HepG2 (cell line): ENCODE measurements around the gene OR2J1. TPM values are rescaled to one million over a fixed set of nuclear protein-coding genes. Genes with fewer than 3 reads are reported as not detected.
"Not testable (repeated sequence)": the region's sequence is repeated elsewhere in the genome, so short reads cannot be mapped to it uniquely, and the experiment has no call there.

Source experiments
- ATAC-seq: fragments of 200-7000 bp; cut with Tn5 transposase; 3 replicates; pipeline ENCODE4 v1.9.1; 2020; ENCODE audit warnings: mild to moderate bottlenecking, moderate library complexity
- BruUV-seq: library from RNA; stranded (reverse); fragments of 400-500 nt; replicated peaks from 2 replicates; lab custom pipeline; 2021; lab: Mats Ljungman, UMichigan
- CTCF ChIA-PET: fragments of 300-600 bp; formaldehyde crosslinking; extraction: SDS; loops from one replicate; lab custom pipeline; 2021; ENCODE audit warnings: low total read pairs, inconsistent platforms, low intra/inter-chr PET ratio; lab: Yijun Ruan, JAX
- POLR2A ChIA-PET: fragments of 350-600 bp; sonication (Branson Sonifier 250); formaldehyde crosslinking; loops from one replicate; lab custom pipeline; 2020; ENCODE audit warnings: antibody characterized with exemption, inconsistent platforms; lab: Yijun Ruan, JAX
- DNase-seq: peaks from one replicate; pipeline ENCODE4 v3.0.0-alpha.2; 2015; ENCODE audit warnings: low spot score
- FAIRE-seq: peaks from 3 replicates; lab custom pipeline; 2011; peaks lifted over from hg19 to GRCh38; lab: Jason Lieb, UNC
- H2AFZ ChIP-seq: one replicate; pipeline ENCODE4 v1.6.1; 2011; ENCODE audit warnings: low read length, inconsistent platforms
- H3K27ac ChIP-seq: fragments of 300-600 bp; 3 replicates; pipeline ENCODE4 v1.8.0; 2011; ENCODE audit warnings: mixed run types, mild to moderate bottlenecking, mixed read lengths, low read length, inconsistent platforms; ENCODE audit not compliant: insufficient read depth; ENCODE audit errors: extremely low read length
- H3K27me3 ChIP-seq, 2 experiments: fragments of 200-600 bp in 1 of 2; 2 replicates in 1 of 2; 3 replicates in 1 of 2; pipeline versions ENCODE4 v1.6.0 to v1.8.0; 2011; ENCODE audit warnings: low read length in 2 of 2, mild to moderate bottlenecking in 2 of 2, moderate library complexity in 2 of 2, inconsistent platforms in 1 of 2; ENCODE audit not compliant: insufficient read depth in 2 of 2, control insufficient read depth in 1 of 2
- H3K36me3 ChIP-seq, 2 experiments: fragments of 200-600 bp in 1 of 2; replicated peaks in 1 of 2; 2 replicates in 1 of 2; 3 replicates in 1 of 2; pipeline versions ENCODE4 v1.5.1 to v1.8.0; 2011; ENCODE audit warnings: low read length in 2 of 2, inconsistent platforms in 1 of 2; ENCODE audit not compliant: insufficient read depth in 2 of 2, control insufficient read depth in 1 of 2
- H3K4me1 ChIP-seq: 2 replicates; pipeline ENCODE4 v1.5.1; 2012; ENCODE audit warnings: low read length, inconsistent platforms; ENCODE audit not compliant: insufficient read depth
- H3K4me2 ChIP-seq: 2 replicates; pipeline ENCODE4 v1.6.0; 2011; ENCODE audit warnings: low read depth, low read length, inconsistent platforms
- H3K4me3 ChIP-seq, 3 experiments: fragments of 200-600 bp in 1 of 3; sonication (generic), shearing (Covaris generic) in 1 of 3; replicated peaks in 1 of 3; 2 replicates each; pipeline ENCODE4 v1.5.1; 2011 to 2016; ENCODE audit warnings: low read length in 3 of 3, inconsistent platforms in 2 of 3, low read depth in 2 of 3, mild to moderate bottlenecking in 2 of 3, control low read depth in 1 of 3, mixed read lengths in 1 of 3; ENCODE audit not compliant: insufficient read depth in 1 of 3
- H3K79me2 ChIP-seq: one replicate; pipeline ENCODE4 v1.6.1; 2011; ENCODE audit warnings: low read length, inconsistent platforms; ENCODE audit not compliant: insufficient read depth
- H3K9ac ChIP-seq: 2 replicates; pipeline ENCODE4 v1.6.0; 2011; ENCODE audit warnings: mild to moderate bottlenecking, low read depth, low read length, inconsistent platforms; ENCODE audit not compliant: insufficient read depth
- H3K9me3 ChIP-seq: 2 replicates; pipeline ENCODE4 v1.5.1; 2012; ENCODE audit warnings: mild to moderate bottlenecking, low read length
- H4K20me1 ChIP-seq: 2 replicates; pipeline ENCODE4 v1.6.0; 2011; ENCODE audit warnings: inconsistent platforms, mild to moderate bottlenecking, low read length, moderate library complexity; ENCODE audit not compliant: insufficient read depth
- KLF13 ChIP-seq: sonication (generic); formaldehyde crosslinking; IDR thresholded peaks from 2 replicates; pipeline ENCODE4 v1.4.0; 2020; ENCODE audit warnings: mild to moderate bottlenecking, missing genetic modification reagents
- MED8 ChIP-seq: sonication (generic); formaldehyde crosslinking; IDR thresholded peaks from 2 replicates; pipeline ENCODE4 v1.8.1; 2023; ENCODE audit warnings: mild to moderate bottlenecking, missing genetic modification reagents; ENCODE audit not compliant: insufficient replicate concordance
- WGBS: methylation state at CpG from one replicate; pipeline ENCODE4 v1.1.6; 2017; ENCODE audit warnings: low lambda C conversion rate; 5-methylcytosine and 5-hydroxymethylcytosine counted together
- in situ Hi-C: cut with HindIII; loops from 2 replicates; pipeline ENCODE4 v1.10.0; 2017; ENCODE audit warnings: low pct_unique_long_range_greater_than_20kb; ENCODE audit not compliant: extremely low pct_ligation_motif_present
- intact Hi-C: fragments of 100-400 bp; cut with micrococcal nuclease; formaldehyde crosslinking; loops from one replicate; pipeline ENCODE4 v1.10.0; 2022; ENCODE audit not compliant: unreplicated experiment
- polyA plus RNA-seq, 8 experiments: library from polyadenylated mRNA; depleted of rRNA in 3 of 8; stranded (reverse) in 7 of 8; unstranded in 1 of 8; fragments of >200 nt; fragmentation: Illumina TruSeq in 4 of 8; extraction: Trizol in 4 of 8; gene quantifications; 2 replicates each; pipeline versions ENCODE4 v1.2.1 to v1.2.3, GENCODE V29; 2011 to 2016; ENCODE audit warnings: low read depth in 4 of 8, missing spikeins in 1 of 8, mixed read lengths in 1 of 8; ENCODE audit not compliant: insufficient read depth in 1 of 8
- total RNA-seq, 5 experiments: library from RNA; depleted of rRNA; stranded (reverse); fragments of >200 nt; fragmentation: Illumina TruSeq; extraction: Trizol; gene quantifications; 2 replicates each; pipeline ENCODE4 v1.2.3, GENCODE V29; 2016; ENCODE audit warnings: low read depth in 1 of 5
- TF ChIP-seq, protein P1 (sequence below): sonication (generic); formaldehyde crosslinking; IDR thresholded peaks from 2 replicates; pipeline ENCODE4 v1.9.0; 2021; ENCODE audit warnings: mild to moderate bottlenecking, missing genetic modification reagents
- TF ChIP-seq, protein P2 (sequence below): sonication (generic); formaldehyde crosslinking; IDR thresholded peaks from 2 replicates; pipeline ENCODE4 v1.4.0; 2020; ENCODE audit warnings: mild to moderate bottlenecking, missing genetic modification reagents

The OR2J1 gene
- total and polyA plus RNA-seq, 2 of the 13 experiments (the other 11 are each of a cell fraction or from before 2014, with no cell fraction given): 0.07 TPM; not detected in 1

DNA sequence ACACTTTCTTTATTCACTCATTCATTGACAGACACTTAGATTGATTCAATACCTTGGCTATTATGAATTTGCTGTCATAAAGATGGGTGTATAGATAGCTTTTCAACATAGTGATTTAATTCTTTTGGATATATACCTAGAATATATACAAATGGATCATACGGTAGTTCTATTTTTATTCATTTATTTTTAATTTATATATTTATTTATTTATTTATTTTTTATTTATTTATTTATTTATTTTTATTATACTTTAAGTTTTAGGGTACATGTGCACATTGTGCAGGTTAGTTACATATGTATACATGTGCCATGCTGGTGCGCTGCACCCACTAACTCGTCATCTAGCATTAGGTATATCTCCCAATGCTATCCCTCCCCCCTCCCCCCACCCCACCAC, 15.7 kb downstream of the OR2J1 start:
- H3K79me2 ChIP-seq, H3K4me1 ChIP-seq, H4K20me1 ChIP-seq, BruUV-seq, H2AFZ ChIP-seq, in situ Hi-C loops, DNase-seq, H3K9ac ChIP-seq, H3K9me3 ChIP-seq, H3K27me3 ChIP-seq, FAIRE-seq, H3K4me2 ChIP-seq, H3K4me3 ChIP-seq, H3K27ac ChIP-seq, CTCF ChIA-PET, POLR2A ChIA-PET, H3K36me3 ChIP-seq, ATAC-seq: not testable (repeated sequence)
- intact Hi-C loops: loop anchor here (5.0 kb wide), 1 partner anchor 278 kb away; no protein-coding TSS in a partner anchor
- 61% methylated on average over 3 of the region's 3 CpGs for WGBS

DNA sequence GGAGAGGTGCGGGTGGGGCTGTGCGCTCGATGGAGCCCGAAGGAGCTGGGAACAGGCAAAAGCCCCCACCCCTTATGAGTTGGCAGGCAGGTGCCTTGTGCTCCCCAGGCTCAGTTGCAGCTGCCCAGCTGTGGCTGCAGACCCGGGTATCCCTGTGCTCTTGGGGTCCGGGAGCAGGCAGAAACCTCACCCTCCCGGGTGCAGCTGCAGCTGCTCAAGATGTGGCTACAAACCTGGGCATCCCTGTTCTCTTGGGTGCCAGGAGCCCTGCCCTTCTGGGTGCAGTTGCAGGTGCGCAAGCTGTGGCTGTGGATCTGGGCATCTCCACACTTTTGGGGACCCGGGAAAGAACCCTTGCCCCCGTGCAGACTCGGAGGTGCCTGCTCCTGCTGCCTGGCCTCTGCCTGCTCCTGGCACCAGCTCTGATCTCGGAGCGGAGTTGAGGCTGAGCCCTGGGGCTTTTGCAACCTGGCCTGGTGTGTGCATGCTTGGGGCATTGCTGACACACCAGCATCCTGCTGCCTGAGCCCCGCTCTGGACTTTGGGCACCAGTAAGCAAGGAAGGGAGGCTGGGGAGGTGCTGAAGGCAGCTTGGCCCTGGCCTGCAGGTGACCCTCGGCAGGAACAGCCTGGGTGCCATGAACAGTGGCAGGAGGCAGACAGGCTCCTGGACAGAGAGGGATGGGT, 30.2 kb downstream of the OR2J1 start:
- CTCF ChIA-PET: no interaction called here
- POLR2A ChIA-PET: no interaction called here
- FAIRE-seq (no peak), ATAC-seq (peak; percentile 52), DNase-seq (no peak)
- no TSS peak for BruUV-seq
- Histone ChIP-seq H3K36me3 (no peaks in the 10 kb centered on the region), H3K4me1 (no peaks in the 10 kb centered on the region), H4K20me1 (no peaks in the 10 kb centered on the region), H3K27ac (no peak overlapping the region), H3K4me2 (no peak overlapping the region), H2AFZ (no peak overlapping the region), H3K9me3 (no peaks in the 10 kb centered on the region), H3K4me3 (no peak overlapping the region), H3K79me2 (no peaks in the 10 kb centered on the region), H3K9ac (no peak overlapping the region), H3K27me3 (peaks cover 0 to 14% of the 10 kb centered on the region in 2 experiments; a peak in 1 of 5 replicates)
- WGBS: 0% methylated on average over 5 of the region's 15 CpGs
- in situ Hi-C loops: no loop called here
- intact Hi-C loops: no loop called here
- TF ChIP-seq MED8 (CRISPR knock-in tag): no peak
- TF ChIP-seq, protein P1, sequence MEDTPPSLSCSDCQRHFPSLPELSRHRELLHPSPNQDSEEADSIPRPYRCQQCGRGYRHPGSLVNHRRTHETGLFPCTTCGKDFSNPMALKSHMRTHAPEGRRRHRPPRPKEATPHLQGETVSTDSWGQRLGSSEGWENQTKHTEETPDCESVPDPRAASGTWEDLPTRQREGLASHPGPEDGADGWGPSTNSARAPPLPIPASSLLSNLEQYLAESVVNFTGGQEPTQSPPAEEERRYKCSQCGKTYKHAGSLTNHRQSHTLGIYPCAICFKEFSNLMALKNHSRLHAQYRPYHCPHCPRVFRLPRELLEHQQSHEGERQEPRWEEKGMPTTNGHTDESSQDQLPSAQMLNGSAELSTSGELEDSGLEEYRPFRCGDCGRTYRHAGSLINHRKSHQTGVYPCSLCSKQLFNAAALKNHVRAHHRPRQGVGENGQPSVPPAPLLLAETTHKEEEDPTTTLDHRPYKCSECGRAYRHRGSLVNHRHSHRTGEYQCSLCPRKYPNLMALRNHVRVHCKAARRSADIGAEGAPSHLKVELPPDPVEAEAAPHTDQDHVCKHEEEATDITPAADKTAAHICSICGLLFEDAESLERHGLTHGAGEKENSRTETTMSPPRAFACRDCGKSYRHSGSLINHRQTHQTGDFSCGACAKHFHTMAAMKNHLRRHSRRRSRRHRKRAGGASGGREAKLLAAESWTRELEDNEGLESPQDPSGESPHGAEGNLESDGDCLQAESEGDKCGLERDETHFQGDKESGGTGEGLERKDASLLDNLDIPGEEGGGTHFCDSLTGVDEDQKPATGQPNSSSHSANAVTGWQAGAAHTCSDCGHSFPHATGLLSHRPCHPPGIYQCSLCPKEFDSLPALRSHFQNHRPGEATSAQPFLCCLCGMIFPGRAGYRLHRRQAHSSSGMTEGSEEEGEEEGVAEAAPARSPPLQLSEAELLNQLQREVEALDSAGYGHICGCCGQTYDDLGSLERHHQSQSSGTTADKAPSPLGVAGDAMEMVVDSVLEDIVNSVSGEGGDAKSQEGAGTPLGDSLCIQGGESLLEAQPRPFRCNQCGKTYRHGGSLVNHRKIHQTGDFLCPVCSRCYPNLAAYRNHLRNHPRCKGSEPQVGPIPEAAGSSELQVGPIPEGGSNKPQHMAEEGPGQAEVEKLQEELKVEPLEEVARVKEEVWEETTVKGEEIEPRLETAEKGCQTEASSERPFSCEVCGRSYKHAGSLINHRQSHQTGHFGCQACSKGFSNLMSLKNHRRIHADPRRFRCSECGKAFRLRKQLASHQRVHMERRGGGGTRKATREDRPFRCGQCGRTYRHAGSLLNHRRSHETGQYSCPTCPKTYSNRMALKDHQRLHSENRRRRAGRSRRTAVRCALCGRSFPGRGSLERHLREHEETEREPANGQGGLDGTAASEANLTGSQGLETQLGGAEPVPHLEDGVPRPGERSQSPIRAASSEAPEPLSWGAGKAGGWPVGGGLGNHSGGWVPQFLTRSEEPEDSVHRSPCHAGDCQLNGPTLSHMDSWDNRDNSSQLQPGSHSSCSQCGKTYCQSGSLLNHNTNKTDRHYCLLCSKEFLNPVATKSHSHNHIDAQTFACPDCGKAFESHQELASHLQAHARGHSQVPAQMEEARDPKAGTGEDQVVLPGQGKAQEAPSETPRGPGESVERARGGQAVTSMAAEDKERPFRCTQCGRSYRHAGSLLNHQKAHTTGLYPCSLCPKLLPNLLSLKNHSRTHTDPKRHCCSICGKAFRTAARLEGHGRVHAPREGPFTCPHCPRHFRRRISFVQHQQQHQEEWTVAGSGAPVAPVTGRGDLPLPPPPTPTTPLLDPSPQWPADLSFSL (CRISPR knock-in tag): no peak
- no peak for TF ChIP-seq KLF13 (CRISPR knock-in tag)
- TF ChIP-seq, protein P2, sequence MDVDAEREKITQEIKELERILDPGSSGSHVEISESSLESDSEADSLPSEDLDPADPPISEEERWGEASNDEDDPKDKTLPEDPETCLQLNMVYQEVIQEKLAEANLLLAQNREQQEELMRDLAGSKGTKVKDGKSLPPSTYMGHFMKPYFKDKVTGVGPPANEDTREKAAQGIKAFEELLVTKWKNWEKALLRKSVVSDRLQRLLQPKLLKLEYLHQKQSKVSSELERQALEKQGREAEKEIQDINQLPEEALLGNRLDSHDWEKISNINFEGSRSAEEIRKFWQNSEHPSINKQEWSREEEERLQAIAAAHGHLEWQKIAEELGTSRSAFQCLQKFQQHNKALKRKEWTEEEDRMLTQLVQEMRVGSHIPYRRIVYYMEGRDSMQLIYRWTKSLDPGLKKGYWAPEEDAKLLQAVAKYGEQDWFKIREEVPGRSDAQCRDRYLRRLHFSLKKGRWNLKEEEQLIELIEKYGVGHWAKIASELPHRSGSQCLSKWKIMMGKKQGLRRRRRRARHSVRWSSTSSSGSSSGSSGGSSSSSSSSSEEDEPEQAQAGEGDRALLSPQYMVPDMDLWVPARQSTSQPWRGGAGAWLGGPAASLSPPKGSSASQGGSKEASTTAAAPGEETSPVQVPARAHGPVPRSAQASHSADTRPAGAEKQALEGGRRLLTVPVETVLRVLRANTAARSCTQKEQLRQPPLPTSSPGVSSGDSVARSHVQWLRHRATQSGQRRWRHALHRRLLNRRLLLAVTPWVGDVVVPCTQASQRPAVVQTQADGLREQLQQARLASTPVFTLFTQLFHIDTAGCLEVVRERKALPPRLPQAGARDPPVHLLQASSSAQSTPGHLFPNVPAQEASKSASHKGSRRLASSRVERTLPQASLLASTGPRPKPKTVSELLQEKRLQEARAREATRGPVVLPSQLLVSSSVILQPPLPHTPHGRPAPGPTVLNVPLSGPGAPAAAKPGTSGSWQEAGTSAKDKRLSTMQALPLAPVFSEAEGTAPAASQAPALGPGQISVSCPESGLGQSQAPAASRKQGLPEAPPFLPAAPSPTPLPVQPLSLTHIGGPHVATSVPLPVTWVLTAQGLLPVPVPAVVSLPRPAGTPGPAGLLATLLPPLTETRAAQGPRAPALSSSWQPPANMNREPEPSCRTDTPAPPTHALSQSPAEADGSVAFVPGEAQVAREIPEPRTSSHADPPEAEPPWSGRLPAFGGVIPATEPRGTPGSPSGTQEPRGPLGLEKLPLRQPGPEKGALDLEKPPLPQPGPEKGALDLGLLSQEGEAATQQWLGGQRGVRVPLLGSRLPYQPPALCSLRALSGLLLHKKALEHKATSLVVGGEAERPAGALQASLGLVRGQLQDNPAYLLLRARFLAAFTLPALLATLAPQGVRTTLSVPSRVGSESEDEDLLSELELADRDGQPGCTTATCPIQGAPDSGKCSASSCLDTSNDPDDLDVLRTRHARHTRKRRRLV (CRISPR knock-in tag): no peak
